Activated T-cell treated with anti-CD3 and anti-CD28 coated beads, Interleukin-2, amount 50 U/mL, for 72 hours (primary cell): Measurements from ENCODE around the gene EMCN. TPM values are rescaled to one million over a fixed set of nuclear protein-coding genes. Genes with fewer than 3 reads are reported as not detected.

ENCODE experiments used
- ATAC-seq, 2 donors: fragments of 150-1000 bp; cut with Tn5 transposase; replicated peaks in 1 of 2; 2 replicates each; pipeline ENCODE4 v1.10.0; 2021; ENCODE audit warnings: moderate library complexity in 2 of 2, mild to moderate bottlenecking in 1 of 2
- DNase-seq, 2 donors: peaks; one replicate each; pipeline ENCODE4 v3.0.0; 2021 to 2022; ENCODE audit warnings: mixed read lengths in 1 of 2
- H3K27ac Mint-ChIP-seq: one replicate; pipeline ENCODE4 v1.8.0; 2022; ENCODE audit warnings: mild to moderate bottlenecking, moderate library complexity, mixed read lengths
- H3K27me3 Mint-ChIP-seq: one replicate; pipeline ENCODE4 v1.8.0; 2022; ENCODE audit warnings: low read depth, mixed read lengths
- H3K36me3 Mint-ChIP-seq, 2 donors: one replicate each; pipeline ENCODE4 v1.8.0; 2022; ENCODE audit warnings: mixed read lengths in 2 of 2, mild to moderate bottlenecking in 1 of 2; ENCODE audit not compliant: insufficient read depth in 2 of 2
- H3K4me1 Mint-ChIP-seq: one replicate; pipeline ENCODE4 v1.8.0; 2022; ENCODE audit warnings: low read depth, mixed read lengths
- H3K4me3 Mint-ChIP-seq, 2 donors: one replicate each; pipeline ENCODE4 v1.8.0; 2022; ENCODE audit warnings: mild to moderate bottlenecking in 2 of 2, mixed read lengths in 2 of 2, moderate library complexity in 2 of 2
- H3K9me3 Mint-ChIP-seq, 2 donors: one replicate each; pipeline ENCODE4 v1.8.0; 2022; ENCODE audit warnings: mixed read lengths in 2 of 2
- total RNA-seq, 2 donors: library from RNA; stranded (reverse); gene quantifications; one replicate each; pipeline ENCODE4 v1.2.3, GENCODE V29; 2022

EMCN gene
- total RNA-seq, 2 donors from 2014 or later, result not detected

GRCh38 chr4:100479971-100480370 lies 37.9 kb downstream of the EMCN start:
- Mint-ChIP-seq H3K27ac (no peak overlapping the region), H3K36me3 (no peaks in the 10 kb centered on the region), H3K4me1 (no peaks in the 10 kb centered on the region), H3K4me3 (no peak overlapping the region), H3K27me3 (no peaks in the 10 kb centered on the region), H3K9me3 (no peaks in the 10 kb centered on the region)
- no peak for DNase-seq
- ATAC-seq, result no peak

DNA sequence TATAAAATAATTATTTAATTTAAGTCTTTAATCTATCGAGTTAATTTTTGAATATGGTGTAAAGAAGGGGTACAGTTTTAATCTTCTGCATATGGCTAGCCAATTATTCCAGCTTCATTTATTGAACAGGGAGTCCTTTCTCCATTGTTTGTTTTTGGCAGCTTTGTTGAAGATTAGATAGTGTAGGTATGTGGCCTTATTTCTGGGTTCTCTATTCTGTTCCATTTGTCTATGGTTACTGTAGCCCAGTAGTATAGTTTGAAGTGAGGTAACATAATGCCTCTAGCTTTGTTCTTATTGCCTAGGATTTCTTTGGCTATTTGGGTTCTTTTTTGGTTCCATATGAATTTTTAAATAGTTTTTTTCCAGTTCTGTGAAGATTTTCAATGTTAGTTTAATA lies 48.3 kb downstream of the EMCN start:
- peaks cover 4 to 8% of the 10 kb centered on the region in 2 donors for H3K9me3 Mint-ChIP-seq

DNA sequence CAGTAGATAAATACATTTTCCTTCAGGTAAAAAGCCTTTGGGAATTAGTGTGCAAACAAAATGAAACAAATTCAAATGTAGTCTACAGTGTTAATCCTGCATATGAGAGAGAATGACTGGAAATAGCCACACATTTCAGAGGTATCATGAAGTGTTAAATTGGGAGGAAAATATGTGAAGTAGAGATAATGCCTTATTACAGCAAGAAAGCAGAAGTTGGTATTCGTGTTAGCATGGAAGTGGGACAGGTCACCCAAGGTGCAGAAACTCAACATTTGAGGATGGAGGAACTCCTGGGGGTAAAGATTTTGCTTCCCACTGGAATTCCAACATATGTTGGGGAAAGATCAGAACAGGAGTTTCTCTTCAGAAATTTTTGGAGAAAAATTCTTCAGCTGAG lies 51.3 kb downstream of the EMCN start:
- H3K27ac Mint-ChIP-seq, result no peak overlapping the region
- no peaks in the 10 kb centered on the region for H3K27me3 Mint-ChIP-seq
- no peak for ATAC-seq
- no peaks in the 10 kb centered on the region for H3K36me3 Mint-ChIP-seq
- H3K4me3 Mint-ChIP-seq, result no peak overlapping the region
- no peaks in the 10 kb centered on the region for H3K4me1 Mint-ChIP-seq
- DNase-seq, result no peak
- peaks cover 4 to 8% of the 10 kb centered on the region in 2 donors for H3K9me3 Mint-ChIP-seq

More for the DNA sequence above, 48.3 kb downstream of the EMCN start:
- DNase-seq (no peak), ATAC-seq (no peak)
- no peaks in the 10 kb centered on the region for H3K27me3 Mint-ChIP-seq
- H3K36me3 Mint-ChIP-seq, result no peaks in the 10 kb centered on the region
- no peaks in the 10 kb centered on the region for H3K4me1 Mint-ChIP-seq
- no peak overlapping the region for H3K27ac Mint-ChIP-seq
- no peak overlapping the region for H3K4me3 Mint-ChIP-seq

DNA sequence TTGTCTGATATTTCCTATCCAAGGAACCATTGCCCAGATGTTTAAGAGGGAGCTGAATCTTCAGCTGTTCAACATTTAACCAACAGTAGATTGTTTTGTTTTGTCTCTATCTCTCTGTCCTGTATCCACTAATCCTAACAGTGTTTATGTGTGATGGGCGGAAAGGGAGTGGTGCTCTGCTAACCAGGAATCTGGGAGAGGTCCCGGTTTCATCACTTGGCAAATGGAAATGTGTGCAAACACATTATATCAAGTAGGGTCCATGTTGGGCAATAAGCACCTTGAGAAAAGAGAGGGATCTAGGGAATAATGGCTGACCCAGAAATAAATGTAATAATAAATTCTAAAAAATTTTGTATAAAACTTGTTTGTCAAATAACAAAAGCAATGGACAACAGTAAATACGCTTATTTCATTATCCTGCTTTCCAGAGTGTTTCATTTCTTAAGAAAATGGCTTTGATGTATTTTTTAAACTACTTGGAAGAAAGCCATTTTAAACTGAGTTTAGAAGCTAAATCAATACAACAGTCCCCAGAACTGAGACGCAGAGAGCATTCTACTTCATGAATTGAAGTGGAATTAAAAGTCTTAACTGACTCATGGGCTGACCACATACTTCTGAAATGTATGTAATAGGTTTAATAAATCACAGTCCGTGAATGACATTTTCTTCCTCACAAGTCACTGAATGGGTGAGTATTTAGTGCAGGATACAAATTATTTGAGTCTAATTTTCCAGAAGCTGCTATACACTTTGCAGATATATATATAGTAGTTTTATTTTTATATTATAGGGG lies 55.8 kb downstream of the EMCN start:
- H3K36me3 Mint-ChIP-seq, result no peaks in the 10 kb centered on the region
- no peak overlapping the region for H3K4me3 Mint-ChIP-seq
- H3K9me3 Mint-ChIP-seq, result peaks cover 5 to 10% of the 10 kb centered on the region in 2 donors
- H3K27me3 Mint-ChIP-seq, result no peaks in the 10 kb centered on the region
- DNase-seq (no peak), ATAC-seq (no peak)
- H3K4me1 Mint-ChIP-seq, result peaks cover 19% of the 10 kb centered on the region
- H3K27ac Mint-ChIP-seq, result no peak overlapping the region

DNA sequence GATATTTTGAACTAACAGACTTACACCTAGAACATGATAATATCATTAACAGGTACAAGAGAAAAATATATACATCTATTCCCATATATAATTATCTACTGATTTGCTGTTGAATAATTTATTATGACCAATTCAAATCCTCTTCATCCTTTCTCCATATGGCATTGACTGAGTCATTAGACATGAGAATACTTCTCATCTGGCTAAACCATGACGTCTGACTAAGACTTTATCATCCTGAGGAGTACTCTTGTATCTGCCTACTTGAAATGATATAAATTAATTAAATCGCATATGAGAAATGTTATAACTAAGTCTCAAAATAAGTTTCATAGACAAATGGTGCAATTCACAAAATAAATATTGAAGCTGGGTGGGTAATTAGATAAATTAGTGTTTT lies 67.4 kb downstream of the EMCN start:
- Mint-ChIP-seq H3K9me3 (peaks cover 0 to 2% of the 10 kb centered on the region in 2 donors), H3K36me3 (no peaks in the 10 kb centered on the region), H3K27me3 (peaks cover 5% of the 10 kb centered on the region), H3K4me1 (no peaks in the 10 kb centered on the region), H3K4me3 (no peak overlapping the region), H3K27ac (no peak overlapping the region)
- no peak for DNase-seq
- no peak for ATAC-seq

DNA sequence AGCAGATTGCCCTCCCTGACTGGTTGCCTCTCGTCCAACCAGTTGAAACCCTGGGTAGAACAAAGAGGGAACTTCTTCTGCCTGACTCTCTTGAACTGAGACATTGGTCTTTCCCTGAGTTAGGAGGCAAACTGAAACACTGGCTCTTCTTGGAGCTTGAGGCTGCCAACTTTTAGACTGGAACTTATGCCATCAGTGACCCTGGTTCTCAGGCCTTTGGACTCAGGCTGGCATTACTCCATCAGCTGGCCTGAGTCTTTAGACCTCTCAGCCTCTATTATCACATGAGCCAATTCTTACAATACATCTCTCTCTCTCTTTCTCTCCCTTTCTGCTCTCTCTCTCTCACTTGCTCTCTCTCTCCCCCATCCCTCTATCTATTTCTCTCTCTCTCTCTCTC lies 86.4 kb downstream of the EMCN start:
- no peak for DNase-seq
- Mint-ChIP-seq H3K4me1 (no peaks in the 10 kb centered on the region), H3K9me3 (peaks cover 0 to 3% of the 10 kb centered on the region in 2 donors), H3K4me3 (no peak overlapping the region), H3K27ac (no peak overlapping the region), H3K36me3 (no peaks in the 10 kb centered on the region), H3K27me3 (no peaks in the 10 kb centered on the region)
- no peak for ATAC-seq

- Mint-ChIP-seq H3K4me1 (no peaks in the 10 kb centered on the region), H3K9me3 (peaks cover 0 to 3% of the 10 kb centered on the region in 2 donors), H3K4me3 (no peak overlapping the region), H3K27me3 (no peaks in the 10 kb centered on the region), H3K36me3 (no peaks in the 10 kb centered on the region), H3K27ac (no peak overlapping the region)
- ATAC-seq, result no peak
- no peak for DNase-seq
These were observed 87.4 kb downstream of the EMCN start for GRCh38 chr4:100430451-100430850.

GRCh38 chr4:100429616-100430015 lies 88.2 kb downstream of the EMCN start:
- Mint-ChIP-seq H3K27ac (no peak overlapping the region), H3K36me3 (no peaks in the 10 kb centered on the region), H3K4me1 (no peaks in the 10 kb centered on the region), H3K27me3 (no peaks in the 10 kb centered on the region), H3K4me3 (no peak overlapping the region), H3K9me3 (peaks cover 0 to 3% of the 10 kb centered on the region in 2 donors)
- ATAC-seq (no peak), DNase-seq (no peak)

GRCh38 chr4:100428051-100428450 lies 89.8 kb downstream of the EMCN start:
- ATAC-seq, result no peak

DNA sequence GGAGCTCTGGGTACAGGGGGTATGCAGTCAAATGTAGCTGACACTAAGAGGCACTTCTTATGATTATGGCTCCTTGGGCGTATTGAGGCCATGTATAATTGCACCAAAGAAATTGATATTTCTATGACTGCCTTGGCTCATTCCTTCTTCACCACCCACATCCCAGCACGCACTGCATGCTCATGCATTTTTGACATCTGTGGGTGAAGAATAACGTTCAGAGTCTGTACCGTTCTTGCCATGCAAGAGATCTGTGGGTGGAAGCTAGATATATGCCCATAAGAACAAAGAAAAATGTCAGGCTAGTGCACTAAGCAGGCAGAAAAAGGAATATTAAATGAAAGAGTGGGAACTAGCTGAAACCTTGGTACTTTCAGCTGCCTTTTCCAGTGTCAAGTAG lies 93.4 kb downstream of the EMCN start:
- DNase-seq, result no peak

More at GRCh38 chr4:100428051-100428450, 89.8 kb downstream of the EMCN start:
- no peaks in the 10 kb centered on the region for H3K27me3 Mint-ChIP-seq
- no peak overlapping the region for H3K4me3 Mint-ChIP-seq
- H3K9me3 Mint-ChIP-seq, result peaks cover 0 to 3% of the 10 kb centered on the region in 2 donors
- DNase-seq, result no peak
- H3K36me3 Mint-ChIP-seq, result no peaks in the 10 kb centered on the region
- H3K27ac Mint-ChIP-seq, result no peak overlapping the region
- H3K4me1 Mint-ChIP-seq, result no peaks in the 10 kb centered on the region

DNA sequence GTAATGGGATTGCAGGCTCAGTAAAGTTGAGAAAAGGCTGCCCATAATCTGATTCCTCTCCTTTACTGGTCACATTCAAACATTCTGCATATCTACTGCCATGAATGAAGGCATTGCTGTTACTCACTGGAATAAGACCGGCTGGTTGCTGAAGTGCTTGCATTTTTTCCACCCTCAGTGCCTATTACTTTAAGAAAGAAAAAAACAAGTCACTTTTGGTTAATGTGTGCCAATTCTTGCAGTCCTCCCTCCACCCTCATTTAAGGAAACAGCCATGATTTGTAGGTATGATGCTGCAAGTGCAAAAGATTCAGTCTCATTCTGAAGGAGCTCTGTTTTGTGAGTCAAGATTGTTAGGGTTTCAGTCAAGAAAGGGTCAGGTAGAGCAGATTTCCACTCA lies 94.9 kb downstream of the EMCN start:
- ATAC-seq (no peak), DNase-seq (no peak)
- no peak overlapping the region for H3K27ac Mint-ChIP-seq

More for the DNA sequence above, 93.4 kb downstream of the EMCN start:
- Mint-ChIP-seq H3K4me1 (no peaks in the 10 kb centered on the region), H3K27me3 (no peaks in the 10 kb centered on the region), H3K27ac (no peak overlapping the region), H3K4me3 (no peak overlapping the region), H3K9me3 (peaks cover 0 to 3% of the 10 kb centered on the region in 2 donors), H3K36me3 (no peaks in the 10 kb centered on the region)
- no peak for ATAC-seq

DNA sequence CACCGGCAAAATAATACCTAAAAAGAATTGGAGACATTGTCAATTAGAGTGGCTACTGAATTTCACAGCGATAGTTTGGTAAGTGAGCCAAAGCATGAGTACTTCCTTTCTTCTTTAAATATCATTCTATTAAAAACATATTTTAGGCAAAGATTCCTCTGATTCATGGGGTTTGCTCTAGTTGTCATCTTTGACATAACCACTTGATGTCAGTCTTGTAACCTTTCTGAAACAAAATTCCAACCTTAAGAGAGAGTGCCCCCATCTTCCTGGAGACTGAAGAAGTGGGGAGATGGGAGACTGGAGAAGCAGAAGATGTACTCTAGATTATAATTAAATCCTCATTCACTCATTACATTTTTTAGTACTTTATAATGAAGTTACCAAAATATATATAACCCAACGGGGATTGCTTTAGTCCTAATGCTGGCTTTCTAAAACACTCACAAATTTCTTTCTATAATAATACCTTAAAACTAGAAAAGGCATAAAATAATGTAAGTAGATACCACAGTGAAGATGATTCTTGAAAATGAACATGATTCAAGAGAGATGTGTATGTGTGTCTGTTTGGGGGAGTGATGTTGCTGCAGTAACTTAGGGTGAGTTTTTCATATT lies 96.4 kb downstream of the EMCN start:
- Mint-ChIP-seq H3K4me3 (no peak overlapping the region), H3K9me3 (no peaks in the 10 kb centered on the region), H3K27ac (no peak overlapping the region), H3K4me1 (no peaks in the 10 kb centered on the region), H3K36me3 (no peaks in the 10 kb centered on the region), H3K27me3 (peaks cover 10% of the 10 kb centered on the region)
- no peak for DNase-seq
- no peak for ATAC-seq

More for the DNA sequence above, 94.9 kb downstream of the EMCN start:
- peaks cover 0 to 3% of the 10 kb centered on the region in 2 donors for H3K9me3 Mint-ChIP-seq
- H3K4me3 Mint-ChIP-seq, result no peak overlapping the region
- no peaks in the 10 kb centered on the region for H3K36me3 Mint-ChIP-seq
- no peaks in the 10 kb centered on the region for H3K4me1 Mint-ChIP-seq
- H3K27me3 Mint-ChIP-seq, result peaks cover 10% of the 10 kb centered on the region

DNA sequence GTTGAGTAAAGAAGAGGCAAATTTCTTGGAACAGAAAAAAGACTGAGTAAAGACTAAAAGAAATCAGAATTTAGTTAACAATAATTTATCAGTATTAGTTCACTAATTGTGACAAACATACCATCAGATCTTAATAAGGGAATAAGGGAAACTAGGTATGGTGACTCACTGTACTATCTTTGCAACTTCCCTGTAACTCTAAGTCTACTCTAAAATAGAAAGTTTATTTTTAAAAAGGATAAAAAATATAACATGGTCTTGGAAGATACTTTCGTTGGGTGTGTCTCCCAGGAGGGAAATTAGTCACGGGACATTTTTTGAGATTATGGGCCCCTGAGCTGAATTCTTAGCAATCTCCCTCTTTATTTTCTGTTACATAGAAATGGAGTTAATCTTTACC lies 97.3 kb downstream of the EMCN start:
- no peak overlapping the region for H3K4me3 Mint-ChIP-seq
- no peaks in the 10 kb centered on the region for H3K9me3 Mint-ChIP-seq
- no peak for ATAC-seq
- peaks cover 10% of the 10 kb centered on the region for H3K27me3 Mint-ChIP-seq
- no peaks in the 10 kb centered on the region for H3K36me3 Mint-ChIP-seq
- no peaks in the 10 kb centered on the region for H3K4me1 Mint-ChIP-seq
- no peak overlapping the region for H3K27ac Mint-ChIP-seq
- DNase-seq, result no peak
